Endodermal cell (in vitro differentiated cells): ENCODE results near the gene ARHGAP6. TPM values are rescaled to one million over a fixed set of nuclear protein-coding genes. Genes with fewer than 3 reads are reported as not detected.

Source experiments
- DNase-seq: peaks from one replicate; pipeline ENCODE4 v3.0.0-alpha.2; 2017
- H3K27ac ChIP-seq: 2 replicates; pipeline ENCODE4 v1.5.1; 2013; ENCODE audit warnings: mild to moderate bottlenecking, low read depth, low read length, moderate library complexity
- H3K27me3 ChIP-seq: 2 replicates; pipeline ENCODE4 v1.6.1; 2013; ENCODE audit warnings: mild to moderate bottlenecking, low read length, moderate library complexity; ENCODE audit not compliant: insufficient read depth, control insufficient read depth, poor library complexity, severe bottlenecking
- H3K36me3 ChIP-seq: 2 replicates; pipeline ENCODE4 v1.7.0; 2013; ENCODE audit warnings: mild to moderate bottlenecking, low read length, moderate library complexity; ENCODE audit not compliant: control insufficient read depth, insufficient read depth
- H3K4me1 ChIP-seq: one replicate; pipeline ENCODE4 v1.7.0; 2013; ENCODE audit warnings: low read length; ENCODE audit not compliant: control insufficient read depth, insufficient read depth
- H3K4me3 ChIP-seq: 2 replicates; pipeline ENCODE4 v1.5.1; 2013; ENCODE audit warnings: mild to moderate bottlenecking, low read length, moderate library complexity
- H3K9ac ChIP-seq: 2 replicates; pipeline ENCODE4 v1.6.1; 2013; ENCODE audit warnings: mild to moderate bottlenecking, low read length, moderate library complexity; ENCODE audit not compliant: poor library complexity, severe bottlenecking; ENCODE audit errors: extremely low read depth
- H3K9me3 ChIP-seq: 2 replicates; pipeline ENCODE4 v1.6.1; 2013; ENCODE audit warnings: mild to moderate bottlenecking, low read length, moderate library complexity; ENCODE audit not compliant: control insufficient read depth
- H3K27ac Mint-ChIP-seq: 2 replicates; pipeline ENCODE4 v1.8.0; 2020; ENCODE audit warnings: mixed read lengths
- H3K27me3 Mint-ChIP-seq: 2 replicates; pipeline ENCODE4 v1.8.0; 2021; ENCODE audit warnings: mild to moderate bottlenecking, mixed read lengths; ENCODE audit not compliant: insufficient read depth
- H3K36me3 Mint-ChIP-seq: 2 replicates; pipeline ENCODE4 v1.8.0; 2020; ENCODE audit warnings: low read depth, mixed read lengths
- H3K4me1 Mint-ChIP-seq: 2 replicates; pipeline ENCODE4 v1.8.0; 2020; ENCODE audit warnings: mixed read lengths
- H3K4me3 Mint-ChIP-seq: 2 replicates; pipeline ENCODE4 v1.8.0; 2020; ENCODE audit warnings: mild to moderate bottlenecking, moderate library complexity, mixed read lengths
- H3K9me3 Mint-ChIP-seq: 2 replicates; pipeline ENCODE4 v1.8.0; 2020; ENCODE audit warnings: mild to moderate bottlenecking, mixed read lengths
- CTCF ChIP-seq: fragments of 200-600 bp; sonication (generic); conservative IDR thresholded peaks from 2 replicates; pipeline ENCODE4 v1.5.0; 2021; ENCODE audit warnings: antibody characterized with exemption, mild to moderate bottlenecking
- WGBS, 2 experiments: methylation state at CpG; one replicate each; pipeline versions ENCODE4 v1.1.5 to v1.1.7; 2013; ENCODE audit warnings: missing lambda C conversion rate in 2 of 2, mixed read lengths in 1 of 2; ENCODE audit not compliant: insufficient coverage in 1 of 2, insufficient read length in 1 of 2; 5-methylcytosine and 5-hydroxymethylcytosine counted together
- total RNA-seq, 2 donors: library from RNA; stranded (reverse); fragmentation: NEBNext Ultra II Directional in 1 of 2; extraction: Animal tissue kit (Norgen Biotek cat#: 25700) in 1 of 2; gene quantifications; 2 replicates in 1 of 2; 3 replicates in 1 of 2; pipeline ENCODE4 v1.2.1, GENCODE V29; 2021

Gene ARHGAP6
- total RNA-seq, 2 donors from 2014 or later = 0.48 to 0.73 TPM

- peaks cover 46% of the 10 kb centered on the region for H3K9me3 Mint-ChIP-seq
Observed at GRCh38 chrX:11267425-11267824, 398.3 kb downstream of the ARHGAP6 start.

DNA sequence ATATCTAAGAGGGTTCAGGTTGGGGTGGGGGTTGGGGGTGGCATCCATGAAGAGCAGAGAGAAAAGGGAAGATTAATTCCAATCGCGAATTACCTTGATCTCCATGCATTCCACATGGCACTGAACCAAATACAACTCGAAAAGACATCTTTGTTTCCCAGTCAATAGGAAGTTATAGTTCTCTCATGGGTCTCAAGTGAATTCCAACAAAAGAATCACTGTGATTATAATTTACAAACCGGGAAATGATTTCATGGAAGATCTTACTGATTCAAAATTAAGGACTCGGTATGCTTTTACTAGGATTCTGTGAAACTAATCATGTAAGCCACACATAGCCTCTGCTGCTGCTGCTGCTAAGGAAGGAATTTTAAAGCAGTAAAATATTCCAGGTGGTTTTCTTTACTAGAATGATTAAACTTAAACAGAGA is 399.1 kb downstream of the ARHGAP6 start:
- H3K4me3 ChIP-seq = no peak overlapping the region
- H3K27me3 ChIP-seq = no peaks in the 10 kb centered on the region
- H3K9me3 ChIP-seq = no peaks in the 10 kb centered on the region
- TF ChIP-seq CTCF = no peak
- Mint-ChIP-seq H3K36me3 (no peaks in the 10 kb centered on the region), H3K4me1 (peaks cover 9% of the 10 kb centered on the region), H3K4me3 (no peak overlapping the region), H3K9me3 (peaks cover 46% of the 10 kb centered on the region), H3K27me3 (no peaks in the 10 kb centered on the region), H3K27ac (no peak overlapping the region)
- no peak for DNase-seq
- 83 to 96% methylated on average over 2 to 3 of the region's 5 CpGs for WGBS, 2 experiments
- H3K36me3 ChIP-seq = no peaks in the 10 kb centered on the region
- no peak overlapping the region for H3K27ac ChIP-seq
- peaks cover 2% of the 10 kb centered on the region for H3K4me1 ChIP-seq
- H3K9ac ChIP-seq = no peak overlapping the region

More at GRCh38 chrX:11267425-11267824, 398.3 kb downstream of the ARHGAP6 start:
- H3K36me3 ChIP-seq = no peaks in the 10 kb centered on the region
- Mint-ChIP-seq H3K27me3 (no peaks in the 10 kb centered on the region), H3K4me1 (peaks cover 9% of the 10 kb centered on the region), H3K27ac (no peak overlapping the region), H3K36me3 (no peaks in the 10 kb centered on the region), H3K4me3 (no peak overlapping the region)
- DNase-seq = no peak
- TF ChIP-seq CTCF = no peak
- WGBS, 2 experiments = 93 to 100% methylated on average over 1 to 3 of the region's 3 CpGs
- no peak overlapping the region for H3K4me3 ChIP-seq
- H3K9ac ChIP-seq = no peak overlapping the region
- no peak overlapping the region for H3K27ac ChIP-seq
- H3K9me3 ChIP-seq = no peaks in the 10 kb centered on the region
- no peaks in the 10 kb centered on the region for H3K27me3 ChIP-seq
- peaks cover 2% of the 10 kb centered on the region for H3K4me1 ChIP-seq

DNA sequence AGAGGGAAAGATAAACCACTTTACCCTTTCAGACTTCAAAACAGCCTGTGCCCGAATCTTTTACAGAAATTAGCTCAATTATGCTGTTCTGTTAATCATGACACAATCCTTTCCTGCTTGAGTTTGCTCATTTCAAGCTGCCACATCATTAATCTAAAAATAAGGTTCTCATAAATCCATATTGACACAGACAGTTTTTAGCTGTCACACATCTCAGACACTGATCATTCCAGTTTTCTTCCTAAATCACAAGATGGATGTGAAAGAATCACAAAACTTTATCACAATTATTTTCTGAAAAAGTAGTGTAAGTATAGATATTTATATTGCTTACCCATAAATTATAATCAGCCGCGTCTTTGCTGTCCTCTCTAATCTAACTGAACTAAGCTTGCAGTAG is 400.4 kb downstream of the ARHGAP6 start:
- Histone ChIP-seq H3K36me3 (no peaks in the 10 kb centered on the region), H3K9ac (no peak overlapping the region), H3K27ac (no peak overlapping the region), H3K9me3 (no peaks in the 10 kb centered on the region), H3K4me3 (no peak overlapping the region), H3K27me3 (no peaks in the 10 kb centered on the region), H3K4me1 (peaks cover 2% of the 10 kb centered on the region)
- Mint-ChIP-seq H3K36me3 (no peaks in the 10 kb centered on the region), H3K9me3 (peaks cover 45% of the 10 kb centered on the region), H3K27ac (no peak overlapping the region), H3K27me3 (no peaks in the 10 kb centered on the region), H3K4me3 (no peak overlapping the region), H3K4me1 (peaks cover 5% of the 10 kb centered on the region)
- 95 to 100% methylated on average over 1 of the region's 3 CpGs for WGBS, 2 experiments
- no peak for DNase-seq
- no peak for TF ChIP-seq CTCF
